SKM-1 treated with dmso at 0.1 percent for 144 hours (cell line): ENCODE data around the gene TSEN34.
"Not testable (repeated sequence)": the region's sequence is repeated elsewhere in the genome, so short reads cannot be mapped to it uniquely, and the experiment has no call there.

ENCODE experiments used
- DNase-seq: peaks from one replicate; lab custom pipeline; 2025; ENCODE audit not compliant: unreplicated experiment; lab: John Stamatoyannopoulos, UW

TSEN34 gene

GRCh38 chr19:54160182-54160811 lies 30.8 kb upstream of the TSEN34 start:
- no peak for DNase-seq

DNA sequence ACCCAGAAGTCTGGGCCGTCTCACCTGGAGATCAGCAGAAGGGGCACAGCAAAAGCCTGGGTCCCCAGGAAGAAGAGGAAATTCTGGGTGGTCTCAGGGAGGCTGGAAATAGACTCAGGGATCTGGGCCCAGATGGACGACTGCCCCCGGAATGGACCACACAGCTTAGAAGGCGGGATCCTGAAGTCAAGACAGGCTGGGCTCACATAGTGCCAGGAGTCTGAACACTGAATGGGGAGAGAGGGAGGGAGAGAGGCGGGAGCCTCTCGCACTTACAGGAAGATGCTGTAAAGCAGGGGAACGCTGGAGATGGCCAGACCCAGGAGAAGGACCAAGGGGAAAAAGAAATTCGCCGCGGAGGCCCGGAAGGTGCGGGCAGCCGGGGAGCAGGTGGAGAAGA lies 30.3 kb upstream of the TSEN34 start:
- DNase-seq: no peak

GRCh38 chr19:54162241-54162805 lies 28.8 kb upstream of the TSEN34 start:
- peak; percentile 60 for DNase-seq

DNA sequence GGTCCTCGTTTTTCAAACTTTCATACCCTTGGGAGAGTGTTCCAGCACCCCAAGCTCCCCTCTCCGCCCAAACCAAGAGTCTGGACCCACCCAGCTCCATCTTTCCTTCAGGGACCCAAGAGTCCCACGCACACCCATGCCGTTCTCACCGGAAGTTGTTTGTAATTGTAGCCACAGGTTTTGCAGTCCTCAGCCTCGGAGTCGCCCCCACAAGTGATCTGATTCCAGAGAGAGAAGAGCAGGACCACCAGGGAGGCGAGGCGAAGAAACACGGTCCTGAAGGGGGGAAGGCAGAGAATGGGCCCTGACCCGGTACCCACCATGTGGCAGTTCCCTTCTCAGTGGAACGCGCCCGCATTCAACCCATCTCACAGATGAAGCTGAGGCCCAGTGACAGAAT lies 28.2 kb upstream of the TSEN34 start:
- DNase-seq: no peak

- no peak for DNase-seq
Measured at GRCh38 chr19:54164369-54165068, 26.6 kb upstream of the TSEN34 start.

DNA sequence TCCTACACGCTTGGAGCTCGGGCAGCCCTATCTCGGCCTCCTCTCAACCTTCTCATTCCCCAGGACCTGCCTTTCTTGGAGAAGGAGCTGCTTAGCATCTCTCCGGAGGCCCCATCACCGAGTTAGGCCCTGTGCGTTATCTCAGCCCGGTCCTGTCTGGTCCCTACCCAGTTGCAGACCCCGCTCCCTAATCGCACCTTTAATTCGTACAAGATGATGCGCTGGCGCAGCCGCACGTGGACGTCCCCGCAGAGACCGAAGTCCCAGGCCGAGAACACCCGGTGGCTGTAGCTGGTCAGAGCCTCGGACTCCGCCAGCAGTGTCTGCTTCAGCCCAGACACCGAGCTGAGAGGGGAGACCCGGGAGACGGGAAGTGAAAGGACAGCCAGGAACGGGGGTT lies 25.9 kb upstream of the TSEN34 start:
- DNase-seq: no peak

DNA sequence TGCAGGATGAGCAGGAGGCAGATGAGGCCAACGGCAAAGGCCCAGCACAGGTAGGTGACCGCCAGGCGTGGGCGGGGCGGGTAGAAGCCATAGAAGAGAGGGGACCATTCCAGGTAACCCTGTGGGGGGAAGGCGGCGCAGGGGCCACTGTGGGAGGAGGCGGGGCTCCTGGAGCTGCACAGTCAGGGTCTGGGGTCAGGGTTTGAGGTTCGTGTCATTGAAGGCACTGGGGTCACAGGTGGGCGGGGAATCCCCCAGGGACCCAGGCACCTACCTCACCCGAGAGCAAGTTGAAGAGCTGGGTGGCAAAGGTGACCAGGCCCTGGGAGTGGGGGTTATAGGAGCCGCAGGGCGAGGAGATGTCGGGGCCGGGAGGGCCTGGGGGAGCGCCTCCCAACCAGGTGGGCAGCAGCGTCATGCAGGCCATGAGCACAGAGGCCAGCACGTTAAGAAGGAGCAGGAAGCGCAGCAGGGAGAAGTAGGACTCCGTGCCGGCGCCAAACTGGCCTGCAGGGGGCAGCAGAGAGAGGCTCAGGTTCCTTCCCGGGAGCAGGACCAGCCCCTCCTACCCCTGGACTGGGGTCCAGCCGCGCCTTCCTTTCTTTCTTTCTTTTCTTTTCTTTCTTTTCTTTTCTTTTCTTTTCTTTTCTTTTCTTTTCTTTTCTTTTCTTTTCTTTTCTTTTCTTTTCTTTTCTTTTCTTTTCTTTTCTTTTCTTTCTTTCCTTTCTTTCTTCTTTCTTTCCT lies 22.8 kb upstream of the TSEN34 start:
- peak; percentile 50 for DNase-seq

DNA sequence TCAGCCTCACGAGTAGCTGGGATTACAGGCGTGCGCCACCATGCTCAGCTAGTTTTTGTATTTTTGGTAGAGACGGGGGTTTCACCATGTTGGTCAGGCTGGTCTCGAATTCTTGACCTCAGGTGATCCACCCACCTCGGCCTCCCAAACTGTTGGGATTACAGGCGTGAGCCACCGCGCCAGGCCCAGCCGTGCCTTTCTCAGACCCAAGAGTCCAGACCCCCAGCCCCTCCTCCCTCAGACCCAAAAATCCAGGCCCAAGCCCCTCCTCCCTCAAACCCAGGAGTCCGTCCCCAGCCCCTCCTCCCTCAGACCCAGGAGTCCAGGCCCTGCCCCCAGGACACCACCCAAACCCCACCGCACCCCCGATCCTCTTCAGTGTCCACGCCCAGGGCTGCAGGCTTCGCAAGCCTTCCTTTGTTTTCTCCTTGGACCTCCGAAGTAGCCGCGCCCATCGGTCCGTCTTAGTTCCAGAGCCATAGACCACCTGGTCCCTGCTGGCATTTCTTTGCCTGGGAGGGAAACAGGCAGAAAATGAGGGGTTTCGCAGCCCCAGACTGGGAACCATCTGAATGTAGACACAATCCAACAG lies 21.9 kb upstream of the TSEN34 start:
- no peak for DNase-seq

- not testable (repeated sequence) for DNase-seq
Measured at GRCh38 chr19:54171736-54172431, 19.2 kb upstream of the TSEN34 start.

DNA sequence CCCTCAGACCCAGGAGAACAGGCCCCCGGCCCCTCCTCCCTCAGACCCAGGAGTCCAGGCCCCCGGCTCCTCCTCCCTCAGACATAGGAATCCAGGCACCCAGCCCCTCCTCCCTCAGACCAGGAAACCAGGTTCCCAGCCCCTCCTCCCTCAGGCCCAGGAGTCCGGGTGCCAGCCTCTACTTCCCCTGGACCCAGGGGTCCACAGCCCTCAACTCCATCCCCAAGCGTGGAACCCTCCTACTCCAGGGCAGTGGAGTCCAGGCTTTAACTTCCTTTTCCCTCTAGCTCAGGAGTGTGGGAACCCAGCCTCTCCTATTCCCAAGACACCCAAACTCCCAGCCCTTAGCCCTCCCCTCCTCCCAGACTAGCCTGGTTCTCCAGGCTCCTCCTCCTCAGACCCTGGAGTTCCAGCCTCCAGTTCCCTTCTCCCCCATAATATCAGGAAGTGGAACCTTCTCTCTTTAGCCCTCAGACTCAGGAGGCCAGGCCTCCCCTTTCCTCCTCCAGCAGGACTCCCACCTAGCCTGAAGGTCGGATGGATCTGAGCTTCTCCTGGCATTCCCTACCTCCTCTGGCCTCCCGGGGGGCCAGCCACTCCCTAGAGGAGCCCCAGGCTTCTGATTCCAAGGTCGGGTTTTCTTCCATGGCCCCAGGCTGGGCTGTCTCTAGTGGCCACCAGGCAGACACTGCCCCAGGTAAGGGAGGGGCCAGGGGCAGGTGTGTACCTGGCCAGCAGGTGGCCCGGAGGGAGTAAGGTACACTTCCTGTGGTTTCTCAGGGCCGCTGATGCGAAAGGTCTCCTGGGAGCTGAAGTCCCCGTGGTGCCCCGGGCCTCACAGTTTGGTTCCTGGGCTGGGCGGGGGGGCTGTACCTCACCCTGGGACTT lies 18.4 kb upstream of the TSEN34 start, which contains the start of gene TMC4:
TSS of gene TMC4 (minus strand) at position 690 of the 888 bp plus-strand sequence. CDS start at position 647, 43 bp downstream.
- no peak for DNase-seq

GRCh38 chr19:54173359-54173699 lies 17.8 kb upstream of the TSEN34 start:
- no peak for DNase-seq

GRCh38 chr19:54173951-54174834 lies 16.9 kb upstream of the TSEN34 start:
- no peak for DNase-seq

- DNase-seq: no peak
Measured at GRCh38 chr19:54178581-54179261, 12.4 kb upstream of the TSEN34 start.

GRCh38 chr19:54179262-54179852 lies 11.8 kb upstream of the TSEN34 start:
- DNase-seq: no peak

GRCh38 chr19:54179921-54180461 lies 11.1 kb upstream of the TSEN34 start:
- no peak for DNase-seq

DNA sequence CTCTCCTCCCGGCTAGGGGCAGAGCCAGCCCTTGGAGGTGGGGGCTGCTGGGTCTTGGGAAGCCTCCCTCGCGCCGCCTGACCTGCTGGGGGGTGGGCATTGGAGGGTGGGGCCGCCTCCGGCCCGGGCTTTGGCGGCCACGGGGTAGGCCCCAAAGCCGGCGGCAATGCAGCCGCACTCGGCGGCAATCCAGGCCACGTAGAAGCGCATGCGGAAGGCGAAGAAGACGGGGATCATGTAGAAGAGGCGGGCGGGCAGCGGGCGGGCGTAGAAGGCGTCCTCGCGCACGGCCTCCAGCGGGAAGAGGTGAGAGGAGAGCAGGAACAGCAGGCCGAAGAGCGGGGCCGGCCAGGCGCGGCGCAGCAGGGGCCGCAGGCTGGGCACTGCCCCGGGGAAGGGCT lies 10.4 kb upstream of the TSEN34 start:
- no peak for DNase-seq

GRCh38 chr19:54181894-54182293 lies 9.2 kb upstream of the TSEN34 start:
- DNase-seq: not testable (repeated sequence)

- no peak for DNase-seq
Measured at GRCh38 chr19:54183431-54183830, 7.7 kb upstream of the TSEN34 start.
